Dendritic cell treated with granulocyte-macrophage colony-stimulating factor and Interleukin-4, amounts not matched to agents 40 ng/mL and 50 ng/mL, for 4 days (primary cell): ENCODE results near the gene CIT.

ENCODE experiments used
- H3K27ac Mint-ChIP-seq: one replicate; pipeline ENCODE4 v1.8.0; 2022; ENCODE audit warnings: mild to moderate bottlenecking, mixed read lengths
- H3K27me3 Mint-ChIP-seq: one replicate; pipeline ENCODE4 v1.8.0; 2022; ENCODE audit warnings: mild to moderate bottlenecking, mixed read lengths
- H3K36me3 Mint-ChIP-seq: one replicate; pipeline ENCODE4 v1.8.0; 2022; ENCODE audit warnings: low read depth, mixed read lengths
- H3K4me1 Mint-ChIP-seq: one replicate; pipeline ENCODE4 v1.8.0; 2022; ENCODE audit warnings: low read depth, mixed read lengths
- H3K4me3 Mint-ChIP-seq: one replicate; pipeline ENCODE4 v1.8.0; 2022; ENCODE audit warnings: mild to moderate bottlenecking, moderate library complexity, mixed read lengths
- H3K9me3 Mint-ChIP-seq: one replicate; pipeline ENCODE4 v1.8.0; 2022; ENCODE audit warnings: mixed read lengths
- intact Hi-C: fragments of 100-400 bp; cut with micrococcal nuclease; formaldehyde crosslinking; loops from one replicate; pipeline ENCODE4 v1.15.0; 2022

The CIT gene

GRCh38 chr12:119804011-119804641 is 73.0 kb downstream of the CIT start:
- H3K4me3 Mint-ChIP-seq = no peak overlapping the region
- H3K27ac Mint-ChIP-seq = no peak overlapping the region
- no peaks in the 10 kb centered on the region for H3K4me1 Mint-ChIP-seq
- H3K9me3 Mint-ChIP-seq = no peaks in the 10 kb centered on the region
- intact Hi-C loops = no loop called here
- H3K36me3 Mint-ChIP-seq = peaks cover 12% of the 10 kb centered on the region
- H3K27me3 Mint-ChIP-seq = no peaks in the 10 kb centered on the region

GRCh38 chr12:119803381-119803791 is 73.7 kb downstream of the CIT start:
- intact Hi-C loops = no loop called here
- H3K9me3 Mint-ChIP-seq = no peaks in the 10 kb centered on the region
- H3K27me3 Mint-ChIP-seq = no peaks in the 10 kb centered on the region
- H3K4me3 Mint-ChIP-seq = no peak overlapping the region
- peaks cover 12% of the 10 kb centered on the region for H3K36me3 Mint-ChIP-seq
- no peaks in the 10 kb centered on the region for H3K4me1 Mint-ChIP-seq
- H3K27ac Mint-ChIP-seq = no peak overlapping the region

GRCh38 chr12:119802472-119802871 is 74.6 kb downstream of the CIT start:
- no peaks in the 10 kb centered on the region for H3K9me3 Mint-ChIP-seq
- no peaks in the 10 kb centered on the region for H3K27me3 Mint-ChIP-seq
- H3K4me3 Mint-ChIP-seq = no peak overlapping the region
- no peak overlapping the region for H3K27ac Mint-ChIP-seq
- H3K36me3 Mint-ChIP-seq = peaks cover 12% of the 10 kb centered on the region
- intact Hi-C loops = no loop called here
- no peaks in the 10 kb centered on the region for H3K4me1 Mint-ChIP-seq

GRCh38 chr12:119797090-119797489 is 80.0 kb downstream of the CIT start:
- Mint-ChIP-seq H3K36me3 (peaks cover 12% of the 10 kb centered on the region), H3K4me3 (no peak overlapping the region), H3K9me3 (no peaks in the 10 kb centered on the region), H3K27ac (no peak overlapping the region), H3K4me1 (no peaks in the 10 kb centered on the region), H3K27me3 (no peaks in the 10 kb centered on the region)
- intact Hi-C loops = no loop called here

- H3K9me3 Mint-ChIP-seq = no peaks in the 10 kb centered on the region
- H3K36me3 Mint-ChIP-seq = peaks cover 6% of the 10 kb centered on the region
- intact Hi-C loops = no loop called here
- H3K27ac Mint-ChIP-seq = no peak overlapping the region
- no peak overlapping the region for H3K4me3 Mint-ChIP-seq
- H3K27me3 Mint-ChIP-seq = no peaks in the 10 kb centered on the region
- no peaks in the 10 kb centered on the region for H3K4me1 Mint-ChIP-seq
Measured at GRCh38 chr12:119796292-119796691, 80.8 kb downstream of the CIT start.

- no peaks in the 10 kb centered on the region for H3K4me1 Mint-ChIP-seq
- H3K36me3 Mint-ChIP-seq = no peaks in the 10 kb centered on the region
- H3K27ac Mint-ChIP-seq = no peak overlapping the region
- intact Hi-C loops = no loop called here
- H3K4me3 Mint-ChIP-seq = no peak overlapping the region
- no peaks in the 10 kb centered on the region for H3K27me3 Mint-ChIP-seq
- H3K9me3 Mint-ChIP-seq = no peaks in the 10 kb centered on the region
Measured at GRCh38 chr12:119791453-119791852, 85.7 kb downstream of the CIT start.

- Mint-ChIP-seq H3K9me3 (no peaks in the 10 kb centered on the region), H3K4me3 (no peak overlapping the region), H3K27me3 (no peaks in the 10 kb centered on the region), H3K4me1 (no peaks in the 10 kb centered on the region), H3K27ac (no peak overlapping the region), H3K36me3 (peaks cover 9% of the 10 kb centered on the region)
- intact Hi-C loops = no loop called here
Measured at GRCh38 chr12:119788786-119789185, 88.3 kb downstream of the CIT start.

- Mint-ChIP-seq H3K4me3 (no peak overlapping the region), H3K27me3 (no peaks in the 10 kb centered on the region), H3K4me1 (no peaks in the 10 kb centered on the region), H3K36me3 (peaks cover 23% of the 10 kb centered on the region), H3K27ac (no peak overlapping the region), H3K9me3 (no peaks in the 10 kb centered on the region)
- intact Hi-C loops = no loop called here
Measured at GRCh38 chr12:119786539-119786938, 90.6 kb downstream of the CIT start.

- no peak overlapping the region for H3K4me3 Mint-ChIP-seq
- H3K36me3 Mint-ChIP-seq = peaks cover 23% of the 10 kb centered on the region
- no peaks in the 10 kb centered on the region for H3K4me1 Mint-ChIP-seq
- intact Hi-C loops = no loop called here
- H3K27ac Mint-ChIP-seq = no peak overlapping the region
- H3K9me3 Mint-ChIP-seq = no peaks in the 10 kb centered on the region
- H3K27me3 Mint-ChIP-seq = no peaks in the 10 kb centered on the region
Measured at GRCh38 chr12:119784673-119785072, 92.4 kb downstream of the CIT start.

GRCh38 chr12:119783787-119784186 is 93.3 kb downstream of the CIT start:
- peaks cover 23% of the 10 kb centered on the region for H3K36me3 Mint-ChIP-seq
- H3K27ac Mint-ChIP-seq = no peak overlapping the region
- no peaks in the 10 kb centered on the region for H3K9me3 Mint-ChIP-seq
- H3K4me1 Mint-ChIP-seq = no peaks in the 10 kb centered on the region
- H3K27me3 Mint-ChIP-seq = no peaks in the 10 kb centered on the region
- intact Hi-C loops = no loop called here
- H3K4me3 Mint-ChIP-seq = no peak overlapping the region

- Mint-ChIP-seq H3K27me3 (no peaks in the 10 kb centered on the region), H3K4me1 (no peaks in the 10 kb centered on the region), H3K9me3 (no peaks in the 10 kb centered on the region), H3K4me3 (no peak overlapping the region), H3K36me3 (peaks cover 26% of the 10 kb centered on the region), H3K27ac (no peak overlapping the region)
- intact Hi-C loops = no loop called here
Measured at GRCh38 chr12:119781804-119782203, 95.3 kb downstream of the CIT start.

- intact Hi-C loops = no loop called here
- H3K36me3 Mint-ChIP-seq = peaks cover 31% of the 10 kb centered on the region
Measured at GRCh38 chr12:119780786-119781434, 96.2 kb downstream of the CIT start.

GRCh38 chr12:119775246-119775895 is 101.7 kb downstream of the CIT start:
- Mint-ChIP-seq H3K4me3 (no peak overlapping the region), H3K9me3 (no peaks in the 10 kb centered on the region), H3K4me1 (no peaks in the 10 kb centered on the region), H3K27ac (no peak overlapping the region), H3K36me3 (peaks cover 29% of the 10 kb centered on the region), H3K27me3 (no peaks in the 10 kb centered on the region)
- intact Hi-C loops = no loop called here

More at GRCh38 chr12:119780786-119781434, 96.2 kb downstream of the CIT start:
- no peaks in the 10 kb centered on the region for H3K4me1 Mint-ChIP-seq
- H3K27ac Mint-ChIP-seq = no peak overlapping the region
- no peaks in the 10 kb centered on the region for H3K27me3 Mint-ChIP-seq
- H3K4me3 Mint-ChIP-seq = no peak overlapping the region
- H3K9me3 Mint-ChIP-seq = no peaks in the 10 kb centered on the region

- peaks cover 29% of the 10 kb centered on the region for H3K36me3 Mint-ChIP-seq
- no peaks in the 10 kb centered on the region for H3K4me1 Mint-ChIP-seq
- H3K9me3 Mint-ChIP-seq = no peaks in the 10 kb centered on the region
- no peak overlapping the region for H3K27ac Mint-ChIP-seq
- H3K27me3 Mint-ChIP-seq = no peaks in the 10 kb centered on the region
- intact Hi-C loops = no loop called here
- H3K4me3 Mint-ChIP-seq = no peak overlapping the region
Measured at GRCh38 chr12:119772431-119772830, 104.7 kb downstream of the CIT start.
